ENCODE data around the gene SPRR2G. TPM values are rescaled to one million over a fixed set of nuclear protein-coding genes. Genes with fewer than 3 reads are reported as not detected.
"Not testable (repeated sequence)": the region's sequence is repeated elsewhere in the genome, so short reads cannot be mapped to it uniquely, and the experiment has no call there.

The SPRR2G gene
- not detected in 2 replicates for total RNA-seq

- DNase-seq (ENCODE audit: low read depth, low spot score), result no peak
Measured at GRCh38 chr1:153150846-153151245, at the start of gene SPRR2G. SPRR2G (minus strand) TSS chr1:153150890; CDS start chr1:153150110, 780 bp downstream.

- no peak for DNase-seq (ENCODE audit: low read depth, low spot score)
Measured at GRCh38 chr1:153195216-153195615, 44.5 kb upstream of the SPRR2G start.

- DNase-seq (ENCODE audit: low read depth, low spot score), result no peak
Measured at GRCh38 chr1:153194331-153195050, 43.8 kb upstream of the SPRR2G start.

GRCh38 chr1:153192697-153193096 is 42.0 kb upstream of the SPRR2G start:
- no peak for DNase-seq (ENCODE audit: low read depth, low spot score)

GRCh38 chr1:153190373-153190772 is 39.7 kb upstream of the SPRR2G start:
- no peak for DNase-seq (ENCODE audit: low read depth, low spot score)

- DNase-seq (ENCODE audit: low read depth, low spot score), result not testable (repeated sequence)
Measured at GRCh38 chr1:153188301-153188700, 37.6 kb upstream of the SPRR2G start.

- no peak for DNase-seq (ENCODE audit: low read depth, low spot score)
Measured at GRCh38 chr1:153180556-153180955, 29.9 kb upstream of the SPRR2G start.

GRCh38 chr1:153178922-153179321 is 28.2 kb upstream of the SPRR2G start:
- no peak for DNase-seq (ENCODE audit: low read depth, low spot score)

GRCh38 chr1:153174624-153175023 is 23.9 kb upstream of the SPRR2G start:
- DNase-seq (ENCODE audit: low read depth, low spot score), result no peak

GRCh38 chr1:153168686-153169085 is 18.0 kb upstream of the SPRR2G start:
- no peak for DNase-seq (ENCODE audit: low read depth, low spot score)

GRCh38 chr1:153155541-153155940 is 4.9 kb upstream of the SPRR2G start:
- no peak for DNase-seq (ENCODE audit: low read depth, low spot score)

GRCh38 chr1:153152481-153152880 is 1.8 kb upstream of the SPRR2G start:
- no peak for DNase-seq (ENCODE audit: low read depth, low spot score)

GRCh38 chr1:153141377-153141776 is 9.3 kb downstream of the SPRR2G start:
- DNase-seq (ENCODE audit: low read depth, low spot score), result no peak

GRCh38 chr1:153140484-153140883 is 10.2 kb downstream of the SPRR2G start:
- no peak for DNase-seq (ENCODE audit: low read depth, low spot score)

GRCh38 chr1:153133743-153134142 is 16.9 kb downstream of the SPRR2G start:
- no peak for DNase-seq (ENCODE audit: low read depth, low spot score)

- no peak for DNase-seq (ENCODE audit: low read depth, low spot score)
Measured at GRCh38 chr1:153133267-153133666, 17.4 kb downstream of the SPRR2G start.

- not testable (repeated sequence) for DNase-seq (ENCODE audit: low read depth, low spot score)
Measured at GRCh38 chr1:153128688-153129087, 22.0 kb downstream of the SPRR2G start.

- DNase-seq (ENCODE audit: low read depth, low spot score), result no peak
Measured at GRCh38 chr1:153127296-153127695, 23.4 kb downstream of the SPRR2G start.

- DNase-seq (ENCODE audit: low read depth, low spot score), result no peak
Measured at GRCh38 chr1:153125536-153125935, 25.2 kb downstream of the SPRR2G start.

- DNase-seq (ENCODE audit: low read depth, low spot score), result not testable (repeated sequence)
Measured at GRCh38 chr1:153123793-153124192, 26.9 kb downstream of the SPRR2G start.

GRCh38 chr1:153122831-153123421 is 27.8 kb downstream of the SPRR2G start:
- DNase-seq (ENCODE audit: low read depth, low spot score), result no peak

- no peak for DNase-seq (ENCODE audit: low read depth, low spot score)
Measured at GRCh38 chr1:153120945-153121344, 29.7 kb downstream of the SPRR2G start.

GRCh38 chr1:153119491-153119971 is 31.2 kb downstream of the SPRR2G start:
- DNase-seq (ENCODE audit: low read depth, low spot score), result no peak
